ENCODE measurements around the gene NUP214. TPM values are rescaled to one million over a fixed set of nuclear protein-coding genes. Genes with fewer than 3 reads are reported as not detected.
"Not testable (repeated sequence)": the region's sequence is repeated elsewhere in the genome, so short reads cannot be mapped to it uniquely, and the experiment has no call there.

The NUP214 gene
- total RNA-seq, 1 experiment from 2014 or later, result 41.9 TPM

GRCh38 chr9:131262327-131263032 is 137.1 kb downstream of the NUP214 start:
- H4K20me1 ChIP-seq (ENCODE audit: insufficient read depth, low read depth, low read length), result no peaks in the 10 kb centered on the region
- no peak for DNase-seq
- H3K4me3 ChIP-seq (ENCODE audit: low read length), result no peak overlapping the region
- H3K27ac ChIP-seq (ENCODE audit: low read length), result no peak overlapping the region
- no peaks in the 10 kb centered on the region for H3K27me3 ChIP-seq (ENCODE audit: low read length)
- H3K9me2 ChIP-seq (replicated peaks; ENCODE audit: insufficient read depth, low read length), result no peaks in the 10 kb centered on the region
- peaks cover 45% of the 10 kb centered on the region for H3K79me2 ChIP-seq (ENCODE audit: low read length)
- no peaks in the 10 kb centered on the region for H3K9me3 ChIP-seq (ENCODE audit: low read length)
- peaks cover 18% of the 10 kb centered on the region for H3K4me1 ChIP-seq (ENCODE audit: low read length)
- H2AFZ ChIP-seq (ENCODE audit: low read length), result no peak overlapping the region
- no peaks in the 10 kb centered on the region for H3K36me3 ChIP-seq (ENCODE audit: insufficient read depth, low read length)
- H3K9ac ChIP-seq (ENCODE audit: low read length), result no peak overlapping the region
- no peak overlapping the region for H3K4me2 ChIP-seq (ENCODE audit: low read depth, low read length, poor library complexity, severe bottlenecking)

GRCh38 chr9:131263033-131263343 is 137.6 kb downstream of the NUP214 start:
- H3K4me2 ChIP-seq (ENCODE audit: low read depth, low read length, poor library complexity, severe bottlenecking); H2AFZ ChIP-seq (ENCODE audit: low read length); H3K9ac ChIP-seq (ENCODE audit: low read length); H3K9me2 ChIP-seq (replicated peaks; ENCODE audit: insufficient read depth, low read length); H3K27me3 ChIP-seq (ENCODE audit: low read length); H3K9me3 ChIP-seq (ENCODE audit: low read length); DNase-seq; H3K4me3 ChIP-seq (ENCODE audit: low read length); H3K27ac ChIP-seq (ENCODE audit: low read length); H4K20me1 ChIP-seq (ENCODE audit: insufficient read depth, low read depth, low read length); H3K36me3 ChIP-seq (ENCODE audit: insufficient read depth, low read length): not testable (repeated sequence)
- peaks cover 16% of the 10 kb centered on the region for H3K4me1 ChIP-seq (ENCODE audit: low read length)
- H3K79me2 ChIP-seq (ENCODE audit: low read length), result peaks cover 50% of the 10 kb centered on the region

GRCh38 chr9:131263701-131264100 is 138.3 kb downstream of the NUP214 start:
- Histone ChIP-seq H3K9me2 (replicated peaks; ENCODE audit: insufficient read depth, low read length) (no peaks in the 10 kb centered on the region), H3K4me1 (ENCODE audit: low read length) (peaks cover 22% of the 10 kb centered on the region), H3K9me3 (ENCODE audit: low read length) (no peaks in the 10 kb centered on the region), H3K4me3 (ENCODE audit: low read length) (no peak overlapping the region), H3K27me3 (ENCODE audit: low read length) (no peaks in the 10 kb centered on the region), H3K4me2 (ENCODE audit: low read depth, low read length, poor library complexity, severe bottlenecking) (no peak overlapping the region), H3K79me2 (ENCODE audit: low read length) (peaks cover 57% of the 10 kb centered on the region), H3K9ac (ENCODE audit: low read length) (no peak overlapping the region), H2AFZ (ENCODE audit: low read length) (no peak overlapping the region), H3K27ac (ENCODE audit: low read length) (no peak overlapping the region), H3K36me3 (ENCODE audit: insufficient read depth, low read length) (no peaks in the 10 kb centered on the region), H4K20me1 (ENCODE audit: insufficient read depth, low read depth, low read length) (no peaks in the 10 kb centered on the region)
- DNase-seq, result no peak

GRCh38 chr9:131264231-131264630 is 138.8 kb downstream of the NUP214 start:
- Histone ChIP-seq H2AFZ (ENCODE audit: low read length) (no peak overlapping the region), H3K79me2 (ENCODE audit: low read length) (peaks cover 62% of the 10 kb centered on the region), H3K36me3 (ENCODE audit: insufficient read depth, low read length) (no peaks in the 10 kb centered on the region), H3K4me1 (ENCODE audit: low read length) (peaks cover 27% of the 10 kb centered on the region), H3K4me2 (ENCODE audit: low read depth, low read length, poor library complexity, severe bottlenecking) (no peak overlapping the region), H3K27me3 (ENCODE audit: low read length) (no peaks in the 10 kb centered on the region), H3K9me2 (replicated peaks; ENCODE audit: insufficient read depth, low read length) (no peaks in the 10 kb centered on the region), H3K9me3 (ENCODE audit: low read length) (no peaks in the 10 kb centered on the region), H4K20me1 (ENCODE audit: insufficient read depth, low read depth, low read length) (no peaks in the 10 kb centered on the region), H3K9ac (ENCODE audit: low read length) (no peak overlapping the region), H3K27ac (ENCODE audit: low read length) (no peak overlapping the region), H3K4me3 (ENCODE audit: low read length) (no peak overlapping the region)
- no peak for DNase-seq

DNA sequence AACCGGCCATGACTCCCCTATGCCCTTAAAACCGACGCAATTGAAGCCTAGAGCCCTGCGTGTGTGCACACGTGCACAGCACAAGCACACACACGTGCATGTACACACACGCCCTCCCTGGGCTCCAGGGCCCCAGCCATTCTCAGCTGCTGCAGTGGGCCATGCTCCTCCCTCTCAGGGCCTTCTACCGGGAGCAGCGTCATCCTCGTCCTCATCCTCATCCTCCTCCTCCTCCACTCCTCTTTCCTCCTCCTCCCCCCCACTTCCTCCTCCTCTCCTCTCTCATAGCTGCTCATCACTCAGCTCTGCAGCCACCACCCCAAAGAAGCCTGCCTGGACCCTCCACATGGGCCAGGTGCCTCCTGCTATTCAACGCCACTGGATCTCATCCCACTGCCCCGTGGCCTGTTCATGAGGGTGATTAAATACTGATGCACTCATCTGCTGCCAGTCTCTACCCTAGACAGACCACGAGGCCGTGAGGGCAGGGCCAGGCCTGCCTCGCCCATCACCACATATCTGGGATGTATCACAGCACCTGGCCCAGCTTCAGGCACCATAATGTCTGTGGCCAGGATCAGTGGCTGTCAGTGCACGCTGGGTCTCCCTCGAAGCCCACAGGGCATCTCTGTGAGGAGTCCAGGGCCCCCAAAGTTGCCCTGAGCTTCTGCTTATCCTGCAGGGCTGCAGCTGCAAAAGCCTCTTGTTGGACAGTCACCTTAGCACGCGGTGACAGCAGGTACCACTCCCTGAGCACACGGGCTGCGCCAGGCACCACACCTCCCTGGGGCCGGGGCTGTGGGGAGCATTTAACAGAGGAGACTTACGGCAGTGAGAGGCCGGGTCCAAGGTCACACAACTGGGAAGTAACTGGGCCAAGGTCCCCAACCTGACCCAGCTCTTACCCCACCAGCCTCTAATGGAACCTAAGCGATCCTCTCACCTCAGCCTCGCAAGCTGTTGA is 141.2 kb downstream of the NUP214 start:
- DNase-seq, result no peak
- Histone ChIP-seq H3K4me1 (ENCODE audit: low read length) (peaks cover 50% of the 10 kb centered on the region), H3K9me2 (replicated peaks; ENCODE audit: insufficient read depth, low read length) (no peaks in the 10 kb centered on the region), H3K36me3 (ENCODE audit: insufficient read depth, low read length) (no peaks in the 10 kb centered on the region), H3K79me2 (ENCODE audit: low read length) (peaks cover 85% of the 10 kb centered on the region), H4K20me1 (ENCODE audit: insufficient read depth, low read depth, low read length) (no peaks in the 10 kb centered on the region), H2AFZ (ENCODE audit: low read length) (no peak overlapping the region), H3K27me3 (ENCODE audit: low read length) (no peaks in the 10 kb centered on the region), H3K4me2 (ENCODE audit: low read depth, low read length, poor library complexity, severe bottlenecking) (no peak overlapping the region), H3K9me3 (ENCODE audit: low read length) (no peaks in the 10 kb centered on the region), H3K4me3 (ENCODE audit: low read length) (no peak overlapping the region), H3K27ac (ENCODE audit: low read length) (no peak overlapping the region), H3K9ac (ENCODE audit: low read length) (no peak overlapping the region)

DNA sequence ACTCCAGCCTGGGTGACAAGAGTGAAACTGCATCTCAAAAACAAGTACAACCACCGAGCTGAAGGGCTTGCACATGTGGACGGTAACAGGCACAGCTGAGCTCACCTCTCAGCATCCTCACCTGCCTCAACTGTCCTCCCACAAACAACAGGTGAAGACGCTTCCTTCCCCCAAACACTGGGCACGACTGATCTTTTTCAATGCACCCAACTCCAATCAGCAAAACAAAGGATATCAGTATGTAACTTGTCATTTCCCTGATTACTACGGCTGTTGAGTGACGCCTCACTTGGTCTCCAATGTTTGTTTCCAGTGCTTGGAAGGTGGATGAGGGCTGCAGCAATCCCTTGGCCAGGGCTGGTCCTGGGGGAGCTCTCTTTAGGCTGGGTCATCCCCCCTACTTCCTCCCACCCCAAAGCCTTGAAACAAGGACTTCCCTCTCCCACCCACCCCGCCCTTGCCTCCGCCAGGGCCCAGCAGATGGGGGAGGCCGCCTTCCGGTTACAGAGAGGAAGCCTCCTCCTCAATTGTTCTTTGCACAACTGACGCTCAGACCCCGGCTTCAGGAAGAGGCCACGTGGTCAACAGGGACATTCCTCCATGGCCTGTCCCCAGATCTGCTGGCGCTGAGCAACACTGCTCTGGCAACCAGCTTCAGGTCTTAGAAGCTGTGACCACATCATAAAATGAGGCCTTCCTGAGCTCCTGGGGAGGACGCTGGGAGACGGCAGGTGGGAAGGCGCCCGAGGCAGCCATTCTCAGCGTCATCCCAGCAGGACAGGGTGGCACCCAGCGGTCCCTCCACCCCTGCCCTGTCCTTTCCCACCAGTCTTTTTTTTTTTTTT is 145.0 kb downstream of the NUP214 start:
- no peaks in the 10 kb centered on the region for H3K27me3 ChIP-seq (ENCODE audit: low read length)
- no peaks in the 10 kb centered on the region for H3K36me3 ChIP-seq (ENCODE audit: insufficient read depth, low read length)
- H3K4me1 ChIP-seq (ENCODE audit: low read length), result peaks cover 62% of the 10 kb centered on the region
- H3K9ac ChIP-seq (ENCODE audit: low read length), result peak overlapping the region; percentile 57
- peak; percentile 73 for DNase-seq
- no peaks in the 10 kb centered on the region for H4K20me1 ChIP-seq (ENCODE audit: insufficient read depth, low read depth, low read length)
- H2AFZ ChIP-seq (ENCODE audit: low read length), result no peak overlapping the region
- H3K9me3 ChIP-seq (ENCODE audit: low read length), result no peaks in the 10 kb centered on the region
- peaks cover 98% of the 10 kb centered on the region for H3K79me2 ChIP-seq (ENCODE audit: low read length)
- peak overlapping the region; percentile 82 for H3K27ac ChIP-seq (ENCODE audit: low read length)
- no peaks in the 10 kb centered on the region for H3K9me2 ChIP-seq (replicated peaks; ENCODE audit: insufficient read depth, low read length)
- H3K4me2 ChIP-seq (ENCODE audit: low read depth, low read length, poor library complexity, severe bottlenecking), result peak overlapping the region; percentile 91
- H3K4me3 ChIP-seq (ENCODE audit: low read length), result peak overlapping the region; percentile 46; the same call in 1 of the 2 replicates

DNA sequence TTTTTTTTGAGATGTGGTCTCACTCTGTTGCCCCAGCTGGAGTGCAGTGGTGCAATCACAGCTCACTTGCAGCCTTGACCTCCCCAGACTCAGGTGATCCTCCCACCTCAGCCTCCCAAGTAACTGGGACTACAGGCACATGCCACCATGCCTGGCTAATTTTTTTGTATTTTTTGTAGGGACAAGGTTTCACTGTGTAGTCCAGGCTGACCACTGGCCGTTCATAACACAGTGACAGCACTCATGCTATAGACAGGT is 145.6 kb downstream of the NUP214 start:
- H3K4me1 ChIP-seq (ENCODE audit: low read length), result peaks cover 62% of the 10 kb centered on the region
- not testable (repeated sequence) for H2AFZ ChIP-seq (ENCODE audit: low read length)

DNA sequence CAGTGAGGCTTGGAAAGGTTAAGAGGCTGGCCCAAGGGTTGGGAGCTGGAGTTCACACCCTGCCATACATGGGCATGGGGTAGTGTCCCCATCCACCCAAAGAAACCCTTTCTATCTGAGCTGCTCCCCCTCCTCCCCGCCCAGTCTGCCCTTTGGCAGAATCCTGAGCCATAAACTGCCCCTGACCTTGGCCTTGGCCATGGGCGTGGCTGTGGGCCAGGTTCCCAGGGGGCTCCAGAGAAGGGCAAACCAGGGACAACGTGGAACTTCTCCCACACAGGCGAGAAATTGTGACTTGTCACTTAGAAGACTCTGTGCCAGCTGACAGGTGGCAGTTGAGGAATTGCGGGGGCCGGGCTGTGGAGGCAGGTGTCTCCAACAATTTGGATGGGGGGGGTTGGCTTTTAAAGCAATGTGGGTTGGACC is 146.1 kb downstream of the NUP214 start:
- peak overlapping the region; percentile 57 for H3K9ac ChIP-seq (ENCODE audit: low read length)
- no peaks in the 10 kb centered on the region for H3K9me2 ChIP-seq (replicated peaks; ENCODE audit: insufficient read depth, low read length)
- peaks cover 98% of the 10 kb centered on the region for H3K79me2 ChIP-seq (ENCODE audit: low read length)
- DNase-seq, result no peak
- H3K4me2 ChIP-seq (ENCODE audit: low read depth, low read length, poor library complexity, severe bottlenecking), result peak overlapping the region; percentile 91
- H4K20me1 ChIP-seq (ENCODE audit: insufficient read depth, low read depth, low read length), result no peaks in the 10 kb centered on the region
- H3K4me1 ChIP-seq (ENCODE audit: low read length), result peaks cover 62% of the 10 kb centered on the region
- H3K36me3 ChIP-seq (ENCODE audit: insufficient read depth, low read length), result no peaks in the 10 kb centered on the region
- peak overlapping the region; percentile 46; the same call in 1 of the 2 replicates for H3K4me3 ChIP-seq (ENCODE audit: low read length)
- no peaks in the 10 kb centered on the region for H3K27me3 ChIP-seq (ENCODE audit: low read length)
- H3K27ac ChIP-seq (ENCODE audit: low read length), result peak overlapping the region; percentile 82
- H3K9me3 ChIP-seq (ENCODE audit: low read length), result no peaks in the 10 kb centered on the region
- no peak overlapping the region for H2AFZ ChIP-seq (ENCODE audit: low read length)

More for the DNA sequence above, 145.6 kb downstream of the NUP214 start:
- H3K9ac ChIP-seq (ENCODE audit: low read length), result peak overlapping the region; percentile 57
- H3K4me3 ChIP-seq (ENCODE audit: low read length), result peak overlapping the region; percentile 46; the same call in 1 of the 2 replicates
- not testable (repeated sequence) for H3K27me3 ChIP-seq (ENCODE audit: low read length); H4K20me1 ChIP-seq (ENCODE audit: insufficient read depth, low read depth, low read length); H3K9me3 ChIP-seq (ENCODE audit: low read length); H3K36me3 ChIP-seq (ENCODE audit: insufficient read depth, low read length); H3K9me2 ChIP-seq (replicated peaks; ENCODE audit: insufficient read depth, low read length); DNase-seq
- peaks cover 98% of the 10 kb centered on the region for H3K79me2 ChIP-seq (ENCODE audit: low read length)
- peak overlapping the region; percentile 91 for H3K4me2 ChIP-seq (ENCODE audit: low read depth, low read length, poor library complexity, severe bottlenecking)
- peak overlapping the region; percentile 82 for H3K27ac ChIP-seq (ENCODE audit: low read length)

Measured in Karpas-422 (cell line).